COLO829 (cell line): ENCODE results near the gene OR2Z1.
"Not testable (repeated sequence)": the region's sequence is repeated elsewhere in the genome, so short reads cannot be mapped to it uniquely, and the experiment has no call there.

ENCODE experiments used
- DNase-seq: peaks from one replicate; pipeline ENCODE4 v3.0.0; 2012; ENCODE audit warnings: low spot score

OR2Z1 gene

DNA sequence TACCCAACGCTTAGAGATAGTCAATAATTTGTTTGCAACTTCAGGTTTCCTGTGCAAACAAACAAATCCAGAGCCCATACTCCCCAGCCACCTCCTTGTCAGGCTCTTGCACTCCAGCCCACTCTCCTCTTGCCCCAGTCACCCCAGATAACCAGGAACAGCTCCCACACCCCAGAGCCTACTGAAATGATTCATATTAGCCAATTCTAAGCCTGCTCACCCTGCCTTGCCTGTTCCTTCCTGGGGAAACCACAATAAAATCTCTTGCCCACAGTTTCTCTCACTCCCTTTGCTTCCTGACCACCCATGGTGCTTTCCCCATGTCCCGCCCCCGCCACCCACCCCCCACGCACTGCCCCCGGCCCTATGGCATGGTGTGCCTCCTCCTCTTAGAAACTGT is 19.1 kb upstream of the OR2Z1 start:
- no peak for DNase-seq

DNA sequence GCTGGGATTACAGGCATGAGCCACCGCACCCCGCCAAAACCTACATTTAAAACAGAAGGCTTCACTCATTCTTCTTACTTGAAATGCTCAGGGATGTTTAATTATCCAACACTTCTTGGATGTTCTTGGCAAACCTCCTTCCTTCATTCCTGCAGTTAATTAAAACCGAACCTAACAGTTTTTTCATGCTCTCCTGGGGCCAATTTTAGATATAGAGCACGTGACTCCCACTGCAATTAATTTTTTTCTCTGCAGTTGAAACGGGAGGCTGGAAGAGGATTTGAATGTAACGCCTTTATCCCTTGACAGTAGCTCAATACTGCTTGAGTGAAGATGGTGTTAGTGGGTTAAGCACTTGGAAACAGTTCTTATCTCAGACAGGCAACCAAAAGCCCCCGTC is 18.2 kb upstream of the OR2Z1 start:
- no peak for DNase-seq

DNA sequence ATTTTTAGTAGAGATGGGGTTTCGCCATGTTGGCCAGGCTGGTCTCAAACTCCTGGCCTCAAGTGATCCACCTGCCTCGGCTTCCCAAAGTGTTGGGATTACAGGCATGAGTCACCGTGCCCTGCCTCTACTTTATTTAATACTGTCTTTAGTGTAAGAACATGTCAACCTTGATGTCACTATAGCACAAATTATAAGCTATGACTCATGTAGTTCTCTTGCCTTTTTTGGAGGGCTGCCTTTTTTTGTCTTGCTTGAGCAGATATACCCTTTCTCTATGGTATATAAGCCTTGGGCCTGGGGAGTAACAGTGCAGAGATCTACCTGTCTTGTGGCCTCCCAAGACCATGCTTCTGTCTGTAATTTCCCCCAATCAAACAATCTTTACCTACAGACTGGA is 16.1 kb upstream of the OR2Z1 start:
- DNase-seq, result not testable (repeated sequence)

DNA sequence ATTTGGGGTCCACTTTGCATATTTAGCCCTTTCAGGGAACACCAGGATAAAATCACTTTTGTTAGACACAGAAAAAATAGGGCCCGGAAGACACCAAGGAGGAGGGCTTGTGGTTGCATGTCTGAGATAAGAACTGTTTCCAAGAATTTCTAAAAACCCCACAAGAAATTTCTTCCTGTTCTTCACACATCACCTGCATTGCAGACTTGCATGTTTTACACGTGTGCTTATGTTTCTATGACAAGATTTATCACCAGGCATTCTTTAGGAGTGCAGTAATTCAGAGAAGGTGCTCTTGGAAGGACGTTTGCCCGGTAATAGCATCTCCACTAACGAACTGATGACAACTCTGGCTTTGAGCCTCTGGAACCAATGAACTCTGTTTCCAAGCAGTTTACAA is 15.7 kb upstream of the OR2Z1 start:
- no peak for DNase-seq

DNA sequence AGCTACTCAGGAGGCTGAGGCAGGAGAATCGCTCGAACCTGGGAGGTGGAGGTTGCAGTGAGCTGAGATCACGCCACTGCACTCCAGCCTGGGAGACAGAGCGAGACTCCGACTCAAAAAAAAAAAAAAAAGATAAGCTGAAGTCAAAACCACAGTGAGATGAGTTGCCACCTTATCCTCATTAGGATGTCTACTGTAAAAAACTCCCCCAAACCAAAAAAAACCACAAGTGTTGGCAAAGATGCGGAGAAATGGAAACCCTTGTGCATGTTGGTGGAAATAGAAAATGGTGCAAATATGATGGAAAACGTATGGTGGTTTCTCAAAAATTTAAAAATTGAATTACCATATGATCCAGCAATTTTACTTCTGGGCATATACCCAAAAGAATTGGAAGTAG is 11.1 kb upstream of the OR2Z1 start:
- not testable (repeated sequence) for DNase-seq

DNA sequence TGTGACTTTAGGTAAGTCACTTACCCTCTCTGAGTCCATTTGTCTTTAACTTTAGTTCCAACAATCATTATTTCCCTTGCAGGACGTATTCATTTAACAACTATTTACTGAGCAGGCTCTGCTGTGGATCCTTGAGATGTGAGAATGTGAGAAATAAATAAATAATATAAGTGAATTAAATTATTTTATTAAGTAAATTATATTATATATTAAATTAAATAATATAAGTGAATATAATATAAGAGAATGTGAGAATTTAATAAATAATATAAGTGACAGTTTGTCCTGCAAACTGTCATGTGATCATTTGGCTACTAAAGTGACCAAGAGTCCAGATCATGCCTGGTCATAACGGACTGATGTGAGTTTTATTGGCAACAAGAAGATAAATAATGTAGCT is 598 bp downstream of the OR2Z1 start:
- no peak for DNase-seq

DNA sequence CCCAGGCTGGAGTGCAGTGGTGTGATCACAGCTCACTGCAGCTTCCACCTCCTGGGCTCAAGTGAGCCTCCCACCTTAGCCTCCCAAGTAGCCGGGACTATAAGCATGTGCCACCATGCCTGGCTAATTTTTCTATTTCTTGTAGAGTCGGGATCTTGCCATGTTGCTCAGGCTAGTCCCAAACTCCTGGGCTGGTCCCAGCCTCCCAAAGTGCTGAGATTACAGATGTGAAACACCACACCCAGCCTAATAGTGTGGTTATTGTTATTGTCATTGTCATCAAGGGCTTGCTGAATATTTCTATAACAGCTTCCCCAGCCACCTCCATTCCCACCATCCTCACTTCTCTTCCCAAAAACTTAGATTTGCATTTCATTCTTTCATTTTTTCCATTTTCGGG is 2.8 kb downstream of the OR2Z1 start:
- DNase-seq, result no peak

DNA sequence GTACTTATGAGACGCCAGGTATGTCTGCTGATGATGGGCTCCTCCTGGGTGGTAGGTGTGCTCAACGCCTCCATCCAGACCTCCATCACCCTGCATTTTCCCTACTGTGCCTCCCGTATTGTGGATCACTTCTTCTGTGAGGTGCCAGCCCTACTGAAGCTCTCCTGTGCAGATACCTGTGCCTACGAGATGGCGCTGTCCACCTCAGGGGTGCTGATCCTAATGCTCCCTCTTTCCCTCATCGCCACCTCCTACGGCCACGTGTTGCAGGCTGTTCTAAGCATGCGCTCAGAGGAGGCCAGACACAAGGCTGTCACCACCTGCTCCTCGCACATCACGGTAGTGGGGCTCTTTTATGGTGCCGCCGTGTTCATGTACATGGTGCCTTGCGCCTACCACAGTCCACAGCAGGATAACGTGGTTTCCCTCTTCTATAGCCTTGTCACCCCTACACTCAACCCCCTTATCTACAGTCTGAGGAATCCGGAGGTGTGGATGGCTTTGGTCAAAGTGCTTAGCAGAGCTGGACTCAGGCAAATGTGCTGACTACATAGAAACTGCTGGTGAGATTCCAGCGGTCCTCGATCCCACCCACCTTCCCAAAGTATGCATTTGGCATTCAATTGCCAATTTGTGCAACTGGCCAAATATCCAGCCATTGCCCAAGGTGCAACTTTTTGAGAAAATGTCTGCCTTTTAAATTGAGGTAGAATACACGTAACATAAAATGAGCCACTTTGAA is 10.2 kb downstream of the OR2Z1 start:
- DNase-seq, result no peak

DNA sequence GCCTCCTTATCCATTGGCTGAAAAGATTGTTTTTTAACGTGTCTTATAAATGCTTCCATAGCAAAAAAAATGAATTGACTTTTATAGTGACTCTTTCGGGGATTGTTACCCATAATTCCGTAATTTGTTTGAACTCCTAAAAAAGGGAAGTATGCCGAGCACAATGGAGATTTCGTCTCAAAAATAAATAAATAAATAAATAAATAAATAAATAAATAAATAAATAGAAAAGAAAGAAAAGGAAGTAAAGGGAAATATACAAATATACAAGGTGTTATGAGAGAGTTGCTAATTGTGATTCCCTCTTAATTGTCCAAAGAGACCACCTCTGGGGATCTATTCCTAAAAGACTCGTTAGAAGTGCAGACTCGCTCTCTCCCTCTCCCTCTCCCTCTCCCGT is 16.9 kb downstream of the OR2Z1 start:
- no peak for DNase-seq

DNA sequence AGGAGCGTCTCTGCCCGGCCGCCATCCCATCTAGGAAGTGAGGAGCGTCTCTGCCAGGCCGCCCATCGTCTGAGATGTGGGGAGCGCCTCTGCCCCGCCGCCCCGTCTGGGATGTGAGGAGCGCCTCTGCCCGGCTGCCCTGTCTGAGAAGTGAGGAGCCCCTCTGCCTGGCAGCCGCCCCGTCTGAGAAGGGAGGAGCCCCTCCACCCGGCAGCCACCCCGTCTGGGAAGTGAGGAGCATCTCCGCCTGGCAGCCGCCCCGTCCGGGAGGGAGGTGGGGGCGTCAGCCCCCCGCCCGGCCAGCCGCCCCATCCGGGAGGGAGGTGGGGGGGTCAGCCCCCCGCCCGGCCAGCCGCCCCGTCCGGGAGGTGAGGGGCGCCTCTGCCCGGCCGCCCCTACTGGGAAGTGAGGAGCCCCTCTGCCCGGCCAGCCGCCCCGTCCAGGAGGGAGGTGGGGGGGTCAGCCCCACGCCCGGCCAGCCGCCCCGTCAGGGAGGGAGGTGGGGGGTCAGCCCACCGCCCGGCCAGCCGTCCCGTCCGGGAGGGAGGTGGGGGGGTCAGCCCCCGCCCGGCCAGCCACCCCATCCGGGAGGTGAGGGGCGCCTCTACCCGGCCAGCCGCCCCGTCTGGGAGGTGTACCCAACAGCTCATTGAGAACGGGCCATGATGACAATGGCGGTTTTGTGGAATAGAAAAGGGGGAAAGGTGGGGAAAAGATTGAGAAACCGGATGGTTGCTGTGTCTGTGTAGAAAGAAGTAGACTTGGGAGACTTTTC is 18.0 kb downstream of the OR2Z1 start:
- DNase-seq, result not testable (repeated sequence)

DNA sequence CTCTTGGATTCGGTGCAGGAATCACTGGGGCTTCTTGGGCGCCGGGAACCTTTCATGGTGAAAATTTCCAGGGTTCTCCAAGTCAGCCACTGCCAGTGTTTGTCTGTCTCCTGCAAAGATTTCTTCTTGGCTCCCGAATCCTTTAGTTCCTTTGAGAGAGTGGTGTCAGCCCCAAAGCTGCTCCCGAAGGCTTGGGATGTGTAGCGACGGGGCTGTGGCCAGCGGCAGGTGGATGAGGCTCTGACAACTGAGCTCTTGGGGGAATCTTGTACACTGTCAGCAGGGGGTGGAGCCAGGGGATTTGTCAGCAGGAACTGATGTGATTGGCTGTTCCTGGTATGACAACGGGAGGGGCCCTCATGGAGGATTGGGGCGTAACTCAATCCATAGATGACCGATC is 45.8 kb downstream of the OR2Z1 start:
- not testable (repeated sequence) for DNase-seq

DNA sequence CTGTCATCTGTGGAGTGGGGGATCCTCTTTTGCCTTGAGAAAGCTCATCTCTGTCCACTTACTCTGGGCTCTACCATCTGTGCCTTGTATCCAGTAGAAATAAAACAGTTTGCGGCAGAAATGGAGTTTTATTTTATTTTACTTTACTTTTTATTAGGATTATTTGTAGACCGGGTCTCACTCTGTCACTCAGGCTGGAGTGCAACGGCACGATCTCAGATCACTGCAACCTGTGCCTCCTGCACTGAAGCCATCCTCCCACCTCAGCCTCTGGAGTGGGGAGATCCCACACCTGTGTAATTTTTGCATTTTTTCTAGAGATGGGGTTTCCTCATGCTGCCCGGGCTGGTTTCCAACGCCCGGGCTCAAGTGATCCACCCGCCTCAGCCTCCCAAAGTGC is 47.8 kb downstream of the OR2Z1 start:
- DNase-seq, result not testable (repeated sequence)

DNA sequence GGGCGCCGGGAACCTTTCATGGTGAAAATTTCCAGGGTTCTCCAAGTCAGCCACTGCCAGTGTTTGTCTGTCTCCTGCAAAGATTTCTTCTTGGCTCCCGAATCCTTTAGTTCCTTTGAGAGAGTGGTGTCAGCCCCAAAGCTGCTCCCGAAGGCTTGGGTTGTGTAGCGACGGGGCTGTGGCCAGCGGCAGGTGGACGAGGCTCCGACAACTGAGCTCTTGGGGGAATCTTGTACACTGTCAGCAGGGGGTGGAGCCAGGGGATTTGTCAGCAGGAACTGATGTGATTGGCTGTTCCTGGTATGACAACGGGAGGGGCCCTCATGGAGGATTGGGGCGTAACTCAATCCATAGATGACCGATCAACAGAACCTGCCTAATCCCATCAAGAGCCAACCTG is 52.2 kb downstream of the OR2Z1 start:
- DNase-seq, result not testable (repeated sequence)
